Activated T-cell treated with anti-CD3 and anti-CD28 coated beads for 24 hours (primary cell): ENCODE results near the gene MPPED1.

ENCODE experiments used
- DNase-seq: peaks from one replicate; pipeline ENCODE4 v3.0.0-alpha.2; 2020; ENCODE audit warnings: low read depth

The MPPED1 gene, protein sequence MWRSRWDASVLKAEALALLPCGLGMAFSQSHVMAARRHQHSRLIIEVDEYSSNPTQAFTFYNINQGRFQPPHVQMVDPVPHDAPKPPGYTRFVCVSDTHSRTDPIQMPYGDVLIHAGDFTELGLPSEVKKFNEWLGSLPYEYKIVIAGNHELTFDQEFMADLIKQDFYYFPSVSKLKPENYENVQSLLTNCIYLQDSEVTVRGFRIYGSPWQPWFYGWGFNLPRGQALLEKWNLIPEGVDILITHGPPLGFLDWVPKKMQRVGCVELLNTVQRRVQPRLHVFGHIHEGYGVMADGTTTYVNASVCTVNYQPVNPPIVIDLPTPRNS

DNA sequence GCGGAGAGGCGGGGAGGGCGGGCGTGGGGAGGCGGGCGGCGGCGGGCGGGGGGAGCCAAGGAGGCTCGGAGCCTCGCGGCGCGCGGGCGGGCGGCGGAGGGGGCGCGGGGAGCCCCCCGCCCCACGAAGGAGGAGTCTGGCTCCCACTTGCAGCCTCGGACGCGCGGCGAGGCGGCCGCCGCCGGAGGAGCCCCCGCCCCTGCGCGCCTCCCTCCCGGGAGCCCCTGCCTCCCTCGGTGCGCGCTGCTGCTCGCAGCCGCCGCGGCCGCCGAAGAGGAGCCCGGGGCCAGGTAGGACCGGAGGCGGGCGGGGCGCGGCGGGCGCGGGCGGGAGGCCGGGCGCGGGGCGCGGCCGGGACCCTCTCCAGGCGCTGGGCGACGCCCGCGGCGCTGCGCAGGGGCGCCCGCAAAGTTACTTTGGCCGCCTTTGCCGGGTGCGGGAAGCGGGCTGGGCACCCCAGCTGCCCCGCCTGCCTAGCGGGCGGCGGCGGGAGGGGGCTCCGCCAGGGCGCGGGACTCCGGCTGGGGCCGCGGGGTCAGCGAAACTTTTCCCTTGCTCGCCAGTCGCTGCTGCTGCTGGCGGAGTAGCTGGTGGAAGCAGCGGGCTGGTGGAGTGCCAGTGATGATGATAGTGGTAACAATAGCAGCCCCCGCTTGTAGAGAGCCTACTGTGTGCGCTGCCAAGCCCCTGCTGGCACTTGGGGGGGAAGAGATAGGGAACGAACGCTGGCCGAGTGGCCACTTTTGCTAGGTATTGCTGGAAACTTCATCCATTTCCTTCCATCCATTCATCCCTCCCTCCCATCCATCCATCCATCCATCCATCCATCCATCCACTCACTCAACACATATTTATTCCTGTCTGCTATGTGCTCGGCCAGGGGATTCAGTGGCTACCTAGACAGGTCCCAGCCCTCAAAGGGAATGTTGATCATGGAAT, at the start of gene MPPED1:
MPPED1 (plus strand) TSS at position 146 of the 939 bp plus-strand sequence. CDS start 12,972 bp downstream, outside the sequence.
- no peak for DNase-seq

DNA sequence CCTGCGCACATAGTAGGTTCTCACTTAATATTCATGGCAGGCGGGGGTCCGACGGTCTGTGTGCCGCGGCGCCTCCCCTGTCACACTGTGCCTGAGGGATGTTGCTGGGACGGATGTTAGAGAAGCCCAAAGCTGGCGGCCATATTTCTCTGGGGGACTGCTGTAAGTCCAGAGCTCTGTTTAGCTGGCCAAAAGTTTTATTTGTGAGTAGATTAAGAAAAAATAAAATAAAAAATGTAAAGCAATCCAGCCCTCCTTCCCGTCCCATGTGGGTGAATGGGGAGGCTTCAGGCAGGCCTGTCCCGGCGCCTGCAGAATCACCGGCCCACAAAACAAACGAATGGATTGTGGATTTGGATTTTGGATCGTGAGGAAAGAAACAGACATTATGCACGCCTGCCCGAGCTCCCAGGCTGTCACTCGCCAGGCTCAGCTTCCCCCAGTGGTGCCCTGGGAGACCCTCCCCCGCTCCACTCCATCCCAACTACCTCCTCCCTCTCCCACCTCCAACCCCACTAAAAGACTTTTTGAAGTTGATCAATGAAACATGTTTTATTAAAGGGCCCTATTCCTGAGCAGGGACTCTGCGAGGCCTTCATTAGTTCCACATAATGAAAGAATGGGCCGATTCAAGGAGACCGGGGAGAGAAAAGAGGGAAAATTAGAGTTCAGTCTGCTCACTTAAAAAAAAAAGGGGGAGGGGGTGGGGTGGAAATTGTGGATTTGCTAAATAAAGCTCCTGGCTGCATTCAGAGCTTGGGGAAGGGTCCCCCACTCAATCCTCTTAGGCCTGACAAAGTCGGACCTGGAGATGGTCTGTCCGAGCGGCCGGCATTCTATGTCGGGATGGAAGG, 48.3 kb upstream of the MPPED1 start:
- no peak for DNase-seq

DNA sequence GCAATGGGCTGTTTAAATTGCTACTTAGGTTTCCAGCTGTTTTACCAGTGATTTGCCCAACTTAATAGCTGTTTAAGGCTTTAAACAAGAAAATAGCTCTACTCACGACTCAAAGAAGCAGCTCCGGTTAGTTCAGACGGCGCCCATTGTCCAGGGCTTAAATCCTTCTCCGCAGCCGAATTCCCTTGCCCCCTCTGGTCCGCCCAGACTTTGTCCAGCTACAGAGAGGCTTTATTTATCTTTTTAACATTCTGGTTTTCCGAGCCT, 47.7 kb upstream of the MPPED1 start:
- no peak for DNase-seq

- no peak for DNase-seq
These were observed 45.9 kb upstream of the MPPED1 start for GRCh38 chr22:43365715-43366440.

DNA sequence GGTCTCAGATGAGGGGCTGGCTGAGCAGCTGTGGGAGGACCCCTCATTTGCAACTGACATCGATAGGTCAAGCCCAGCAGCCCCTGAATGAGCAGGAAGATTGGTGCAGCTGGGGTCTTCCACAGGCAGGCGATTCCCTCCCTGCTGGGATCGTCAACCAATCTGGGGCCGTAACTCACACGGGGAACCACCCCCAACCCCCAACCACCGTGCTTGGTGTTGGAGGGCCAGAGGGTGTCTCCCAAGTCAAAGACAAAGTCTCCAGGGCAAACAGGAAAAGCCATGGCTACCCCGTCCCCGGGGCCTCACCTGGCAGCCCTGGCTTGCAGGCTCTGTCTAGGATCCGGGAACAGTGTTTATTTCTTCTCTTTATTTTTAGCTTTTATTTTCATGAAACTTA, 41.8 kb upstream of the MPPED1 start:
- DNase-seq: no peak

DNA sequence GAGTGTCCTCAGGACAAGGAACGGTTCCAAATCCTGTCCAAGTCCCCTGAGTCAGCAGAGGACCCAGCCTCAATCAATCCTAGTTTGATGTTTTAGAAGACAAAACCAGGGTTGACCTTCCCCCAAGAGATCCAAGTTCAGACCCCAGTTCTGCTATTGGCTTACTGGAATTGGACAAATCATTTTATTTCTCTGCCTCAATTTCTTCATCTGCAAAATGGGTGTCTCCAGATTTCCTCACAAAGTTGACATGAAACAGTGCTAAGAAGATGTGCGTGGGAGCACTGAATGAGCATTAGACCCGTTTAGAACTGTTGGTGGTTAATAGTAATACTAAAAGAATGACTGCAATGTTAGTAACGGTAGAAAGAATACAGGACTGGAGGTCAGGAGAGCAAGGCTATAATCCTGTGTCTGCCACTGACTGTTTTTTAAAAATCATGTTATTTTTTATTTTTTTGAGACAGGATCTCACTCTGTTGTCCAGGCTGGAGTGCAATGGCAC, 35.8 kb upstream of the MPPED1 start:
- DNase-seq: no peak

GRCh38 chr22:43376765-43377547, 34.9 kb upstream of the MPPED1 start:
- DNase-seq: no peak

DNA sequence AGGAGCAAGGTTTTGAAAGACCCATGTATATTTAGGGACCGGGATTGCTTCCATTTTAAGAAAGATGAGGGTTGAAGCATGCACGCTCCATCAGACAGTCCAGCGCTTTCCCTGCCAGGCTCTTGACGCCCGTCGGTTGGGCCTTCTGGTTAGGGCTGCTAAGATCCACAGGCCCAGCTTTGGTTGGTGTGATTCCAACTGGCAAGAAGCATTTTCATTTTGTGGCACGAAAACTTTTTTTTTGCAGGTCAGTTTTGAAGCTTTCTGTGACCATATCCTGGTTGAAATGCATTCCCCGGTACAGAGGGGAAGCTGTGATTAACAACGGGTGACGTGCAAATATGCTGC, 34.3 kb upstream of the MPPED1 start:
- no peak for DNase-seq

DNA sequence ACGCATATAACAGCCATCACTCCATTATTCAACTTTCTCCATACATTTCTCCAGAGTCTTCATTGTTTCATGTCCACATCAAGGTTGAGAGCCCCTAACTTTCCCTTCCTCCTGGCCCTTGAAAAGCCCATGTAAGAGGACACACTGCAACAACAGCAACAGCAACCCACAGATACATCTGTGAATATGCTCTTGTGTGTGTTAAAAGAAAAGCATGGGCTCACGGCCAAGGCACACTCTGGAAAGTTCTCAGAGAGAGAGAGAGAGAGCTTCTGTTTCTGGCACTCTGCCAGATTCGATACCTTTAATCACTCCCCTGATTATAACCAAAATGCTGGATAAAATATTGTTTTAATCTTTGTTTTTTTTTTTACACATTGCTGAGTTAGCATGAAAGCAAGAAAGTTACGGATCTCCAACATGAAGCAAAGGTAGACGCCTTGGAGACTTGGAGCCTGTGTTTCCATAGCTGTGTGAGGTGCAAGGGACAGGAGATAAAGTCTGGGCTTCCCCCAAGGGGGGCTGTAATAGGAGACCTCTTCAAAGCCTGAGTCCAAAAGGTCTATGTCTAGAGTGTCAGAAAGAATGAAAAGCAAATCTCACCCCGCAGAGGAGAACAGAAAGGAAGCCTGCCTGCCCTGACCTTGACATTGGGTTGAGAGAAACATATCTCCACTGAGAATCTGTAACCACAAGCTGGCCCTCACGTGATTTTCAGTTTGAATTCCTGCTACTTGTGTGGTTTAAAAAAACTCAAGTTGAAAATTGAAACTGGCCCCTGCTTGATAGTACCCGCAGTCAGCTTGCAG, 33.7 kb upstream of the MPPED1 start:
- no peak for DNase-seq

DNA sequence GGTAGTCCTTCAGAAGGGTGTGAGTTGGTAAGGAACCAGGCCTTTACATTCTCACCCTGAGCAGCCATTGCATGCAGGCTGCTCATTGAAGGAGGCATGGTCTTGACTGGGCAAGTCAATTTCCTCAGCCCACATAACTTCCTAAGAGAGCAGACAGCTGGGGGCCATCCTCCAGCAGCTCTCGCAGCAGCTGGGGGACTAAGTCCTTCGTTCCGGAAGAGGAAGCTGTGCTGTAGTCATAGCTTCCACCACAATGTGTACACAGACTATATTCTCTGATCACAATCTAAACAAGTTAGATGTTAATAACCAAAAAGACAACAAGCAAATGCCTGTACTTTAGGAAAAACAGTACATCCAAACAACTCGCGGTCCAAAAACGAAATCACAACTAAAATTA, 30.1 kb upstream of the MPPED1 start:
- DNase-seq: no peak

DNA sequence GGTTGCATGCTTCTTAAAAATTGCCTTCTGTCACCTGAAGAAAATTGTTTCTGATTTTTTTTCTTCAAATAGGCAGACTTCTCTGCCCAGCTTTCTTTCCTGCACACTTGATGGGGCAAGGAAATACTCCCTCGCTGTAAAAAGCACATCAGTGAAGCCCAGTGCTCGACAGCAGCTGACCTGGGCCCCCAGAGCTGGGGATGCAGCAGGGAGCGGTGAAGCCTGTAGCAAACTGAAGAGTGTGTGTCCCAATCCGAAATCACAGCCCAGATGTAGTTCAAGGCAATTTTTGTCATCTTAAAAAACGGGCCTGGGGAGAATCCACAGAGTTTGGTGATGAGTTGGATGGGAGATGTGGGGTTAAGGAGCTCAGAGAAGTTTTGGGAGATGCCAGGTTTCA, 27.0 kb upstream of the MPPED1 start:
- DNase-seq: no peak

DNA sequence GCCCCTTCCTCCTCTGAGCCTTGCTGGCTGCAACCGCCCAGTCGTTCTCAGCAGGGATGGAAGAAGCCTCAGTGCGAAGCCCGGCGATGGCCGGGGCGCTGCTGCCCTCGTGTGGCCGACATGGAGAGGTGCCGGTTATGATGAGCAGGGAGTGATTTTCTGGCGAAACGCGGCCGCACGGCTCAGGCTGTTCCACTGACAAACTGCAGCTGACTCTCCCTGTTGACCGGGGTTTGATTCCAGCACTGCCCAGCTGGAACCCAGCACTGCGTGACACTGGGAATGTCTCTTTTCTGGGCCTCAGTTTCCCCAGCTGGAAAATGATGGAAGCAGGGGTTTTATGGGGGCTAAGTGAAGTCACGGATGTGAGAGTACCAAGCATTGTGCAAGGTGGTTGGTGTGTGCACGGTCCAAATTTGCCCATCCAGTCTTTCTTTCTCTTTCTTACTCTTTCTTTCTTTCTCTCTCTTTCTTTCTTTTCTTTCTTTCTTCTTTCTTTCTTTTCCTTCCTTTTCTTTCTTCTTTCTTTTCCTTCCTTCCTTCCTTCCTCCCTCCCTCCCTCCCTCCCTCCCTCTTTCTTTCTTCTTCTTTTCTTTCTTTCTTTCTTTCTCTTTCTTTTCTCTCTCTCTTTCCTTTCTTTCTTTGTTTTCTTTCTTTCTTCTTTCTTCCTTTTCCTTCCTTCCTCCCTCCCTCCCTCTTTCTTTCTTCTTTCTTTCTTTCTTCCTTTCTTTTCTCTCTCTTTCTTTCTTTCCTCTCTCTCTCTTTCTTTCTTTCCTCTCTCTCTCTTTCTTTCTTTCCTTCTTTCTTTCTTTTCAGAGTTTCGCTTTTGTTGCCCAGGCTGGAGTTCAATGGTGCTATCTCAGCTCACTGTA, 25.8 kb upstream of the MPPED1 start:
- DNase-seq: peak; percentile 63

GRCh38 chr22:43387815-43388214, 24.0 kb upstream of the MPPED1 start:
- DNase-seq: no peak

DNA sequence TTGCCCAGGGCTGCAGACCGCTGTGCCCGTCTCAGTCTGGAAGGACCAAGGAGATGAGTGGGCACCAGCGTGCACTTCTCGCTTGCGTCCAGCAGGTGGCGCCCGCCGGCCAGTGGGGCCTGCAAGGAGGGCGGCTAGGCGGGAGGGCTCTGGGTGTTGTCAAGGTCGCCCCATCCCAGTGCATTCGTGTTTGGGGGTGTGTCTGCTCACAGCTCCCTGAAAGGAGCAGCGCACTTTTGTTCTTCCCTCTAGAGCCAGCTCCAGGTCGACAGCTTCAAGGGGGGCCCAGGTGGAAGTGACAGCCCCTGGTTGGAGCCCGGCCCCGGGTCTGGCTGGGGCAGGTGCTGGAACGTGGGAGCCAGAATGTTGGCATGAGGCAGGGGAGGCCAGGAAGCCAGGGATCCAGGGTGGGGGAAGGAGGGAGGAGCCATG, 23.4 kb upstream of the MPPED1 start:
- DNase-seq: peak; percentile 66

GRCh38 chr22:43389227-43389836, 22.5 kb upstream of the MPPED1 start:
- DNase-seq: no peak

DNA sequence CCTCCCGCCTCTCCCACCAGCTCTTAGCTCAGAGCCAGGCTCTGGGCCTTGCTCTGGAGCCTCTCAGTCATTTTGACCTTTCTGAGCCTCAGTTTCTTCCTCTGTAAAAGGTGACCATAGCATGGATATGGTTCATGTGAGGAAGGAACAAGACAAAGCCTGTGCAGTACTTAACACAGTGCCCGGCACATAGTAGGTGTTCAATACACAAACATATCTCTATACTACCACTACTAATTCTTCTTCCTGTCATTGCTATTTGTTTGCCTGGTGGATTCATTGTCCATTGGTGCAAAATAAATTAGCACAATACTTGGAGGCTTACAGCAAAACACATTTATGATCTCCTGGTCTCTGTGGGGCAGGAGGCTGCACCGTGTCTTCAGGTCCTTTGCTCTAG, 21.6 kb upstream of the MPPED1 start:
- DNase-seq: no peak

DNA sequence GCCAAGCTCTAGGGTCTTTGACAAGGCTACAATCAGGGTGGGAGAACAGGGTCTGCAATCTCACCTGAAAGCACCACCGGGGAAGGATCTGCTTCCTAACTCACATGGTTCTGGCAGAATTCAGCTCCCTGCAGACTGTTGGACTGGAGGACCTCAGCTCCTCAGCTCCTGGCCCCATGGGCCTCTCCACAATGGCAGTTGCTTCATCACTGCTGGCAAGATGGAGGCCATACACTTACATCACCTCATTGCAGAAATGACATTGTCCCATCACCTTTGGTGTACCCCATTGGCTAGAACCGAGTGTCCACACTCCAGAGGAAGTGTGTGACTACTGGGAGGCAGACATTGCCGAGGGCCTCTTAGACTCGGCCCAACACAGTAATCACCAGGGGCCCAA, 20.9 kb upstream of the MPPED1 start:
- DNase-seq: no peak

GRCh38 chr22:43391306-43391705, 20.5 kb upstream of the MPPED1 start:
- no peak for DNase-seq
